Kidney (tissue), 14 donors: Measurements from ENCODE around the gene IMP4. TPM values are rescaled to one million over a fixed set of nuclear protein-coding genes. Genes with fewer than 3 reads are reported as not detected.

Source experiments
- DNase-seq, 5 donors: peaks; one replicate each; pipeline ENCODE4 v3.0.0-alpha.2; 2013 to 2020
- FAIRE-seq: peaks from 2 replicates; lab custom pipeline; 2012; peaks lifted over from hg19 to GRCh38; lab: Jason Lieb, UNC
- H3K27ac ChIP-seq, 2 donors: one replicate each; pipeline ENCODE4 v1.7.0; 2013; ENCODE audit warnings: low read depth in 2 of 2, low read length in 2 of 2, inconsistent platforms in 1 of 2
- H3K27me3 ChIP-seq: one replicate; pipeline ENCODE4 v1.7.1; 2013; ENCODE audit warnings: low read length, inconsistent platforms; ENCODE audit not compliant: control insufficient read depth, insufficient read depth
- H3K36me3 ChIP-seq, 3 donors: one replicate each; pipeline versions ENCODE4 v1.7.0 to v1.7.1; 2013; ENCODE audit warnings: low read length in 3 of 3, control low read depth in 1 of 3, inconsistent platforms in 1 of 3; ENCODE audit not compliant: insufficient read depth in 3 of 3, control insufficient read depth in 2 of 3
- H3K4me1 ChIP-seq, 3 donors: one replicate each; pipeline versions ENCODE4 v1.7.0 to v1.7.1; 2013; ENCODE audit warnings: low read length in 3 of 3, inconsistent platforms in 1 of 3, low read depth in 1 of 3; ENCODE audit not compliant: control insufficient read depth in 2 of 3, insufficient read depth in 2 of 3
- H3K4me3 ChIP-seq, 3 donors: one replicate each; pipeline versions ENCODE4 v1.7.0 to v1.8.1; 2013; ENCODE audit warnings: low read length in 3 of 3, control low read depth in 1 of 3, inconsistent platforms in 1 of 3
- H3K9ac ChIP-seq, 3 donors: one replicate each; pipeline versions ENCODE4 v1.7.0 to v1.7.1; 2013; ENCODE audit warnings: low read length in 3 of 3, control low read depth in 1 of 3, inconsistent platforms in 1 of 3
- H3K9me3 ChIP-seq, 3 donors: one replicate each; pipeline versions ENCODE4 v1.7.0 to v1.7.1; 2013; ENCODE audit warnings: low read length in 3 of 3, control low read depth in 1 of 3, inconsistent platforms in 1 of 3; ENCODE audit not compliant: control insufficient read depth in 2 of 3, insufficient read depth in 1 of 3
- CTCF ChIP-seq: IDR thresholded peaks from 3 replicates; pipeline ENCODE4 v1.5.1; 2012; ENCODE audit warnings: mild to moderate bottlenecking, moderate library complexity, borderline replicate concordance; ENCODE audit not compliant: insufficient read depth; ENCODE audit errors: extremely low read depth
- intact Hi-C: fragments of 100-400 bp; cut with DNase I; formaldehyde crosslinking; loops from one replicate; pipeline ENCODE4 v1.11.1; 2022
- polyA plus RNA-seq: library from polyadenylated mRNA; stranded (reverse); fragments of 350-450 nt; fragmentation: Illumina TruSeq; extraction: RNeasy Lipid Tissue Mini Kit (QIAGEN cat#74804); gene quantifications from one replicate; pipeline ENCODE4 v1.2.3, GENCODE V29; 2014; ENCODE audit warnings: low read depth, low replicate concordance; ENCODE audit not compliant: insufficient read depth
- total RNA-seq: library from RNA; stranded (reverse); fragmentation: NEBNext Ultra II Directional; extraction: Animal tissue kit (Norgen Biotek cat#: 25700); gene quantifications from one replicate; pipeline ENCODE4 v1.2.1, GENCODE V29; 2021
- donor health status: control.
- donor health status: control.
- donor health status: control.
- donor health status: control.
- donor health status: control.
- donor health status: DM: yes; HTN: yes; CAD: no.
- donor health status: Normal renal cell carcinoma (clear cell type).

IMP4 gene
- total and polyA plus RNA-seq, 2 donors from 2014 or later: 59.7 to 60.1 TPM

- H3K27ac ChIP-seq: peak overlapping the region; percentile 61 to 87
- no peaks in the 10 kb centered on the region for H3K27me3 ChIP-seq
- peak overlapping the region; percentile 62 to 87 (median 78) for H3K4me3 ChIP-seq
- intact Hi-C loops: no loop called here
- H3K9me3 ChIP-seq: no peaks in the 10 kb centered on the region
- no peak for TF ChIP-seq CTCF
- DNase-seq (peak; percentile 30 to 82 (median 69)), FAIRE-seq (no peak)
- H3K36me3 ChIP-seq: no peaks in the 10 kb centered on the region
- H3K4me1 ChIP-seq: peaks cover 0 to 11% (median 5%) of the 10 kb centered on the region in 3 donors
- H3K9ac ChIP-seq: peak overlapping the region; percentile 34 to 73 (median 51)
Measured at GRCh38 chr2:130390460-130391057, 47.9 kb downstream of the IMP4 start.

GRCh38 chr2:130391058-130391871 is 48.6 kb downstream of the IMP4 start:
- Histone ChIP-seq H3K27ac (peak overlapping the region; percentile 61 to 87), H3K9ac (peak overlapping the region; percentile 34 to 73 (median 51)), H3K4me3 (peak overlapping the region; percentile 62 to 87 (median 78)), H3K36me3 (no peaks in the 10 kb centered on the region), H3K27me3 (no peaks in the 10 kb centered on the region), H3K4me1 (peaks cover 0 to 11% (median 5%) of the 10 kb centered on the region in 3 donors), H3K9me3 (no peaks in the 10 kb centered on the region)
- no peak for TF ChIP-seq CTCF
- intact Hi-C loops: no loop called here
- peak; percentile 80 to 92 (median 89) for DNase-seq
- no peak for FAIRE-seq

GRCh38 chr2:130391872-130392670 is 49.4 kb downstream of the IMP4 start:
- peak in 3 of 5 donors; percentile 51 to 75 (median 53) for DNase-seq
- H3K9ac ChIP-seq: peak overlapping the region in 1 of 3 donors; percentile 73

More at GRCh38 chr2:130391872-130392670, 49.4 kb downstream of the IMP4 start:
- Histone ChIP-seq H3K4me3 (peak overlapping the region; percentile 62 to 87 (median 78)), H3K36me3 (no peaks in the 10 kb centered on the region), H3K4me1 (peaks cover 0 to 9% (median 5%) of the 10 kb centered on the region in 3 donors), H3K27me3 (no peaks in the 10 kb centered on the region), H3K9me3 (no peaks in the 10 kb centered on the region), H3K27ac (peak overlapping the region; percentile 61 to 87)
- intact Hi-C loops: no loop called here
- TF ChIP-seq CTCF: no peak
- FAIRE-seq: no peak
